Activated CD4-positive, alpha-beta T cell treated with anti-CD3 and anti-CD28 coated beads, Interleukin-2, amount 50 U/mL, for 48 hours (primary cell): Measurements from ENCODE around the gene PRPF31.
"Not testable (repeated sequence)": the region's sequence is repeated elsewhere in the genome, so short reads cannot be mapped to it uniquely, and the experiment has no call there.

Experiments
- DNase-seq, 2 experiments: peaks; one replicate each; pipeline ENCODE4 v3.0.0-alpha.2; 2020

The PRPF31 gene

DNA sequence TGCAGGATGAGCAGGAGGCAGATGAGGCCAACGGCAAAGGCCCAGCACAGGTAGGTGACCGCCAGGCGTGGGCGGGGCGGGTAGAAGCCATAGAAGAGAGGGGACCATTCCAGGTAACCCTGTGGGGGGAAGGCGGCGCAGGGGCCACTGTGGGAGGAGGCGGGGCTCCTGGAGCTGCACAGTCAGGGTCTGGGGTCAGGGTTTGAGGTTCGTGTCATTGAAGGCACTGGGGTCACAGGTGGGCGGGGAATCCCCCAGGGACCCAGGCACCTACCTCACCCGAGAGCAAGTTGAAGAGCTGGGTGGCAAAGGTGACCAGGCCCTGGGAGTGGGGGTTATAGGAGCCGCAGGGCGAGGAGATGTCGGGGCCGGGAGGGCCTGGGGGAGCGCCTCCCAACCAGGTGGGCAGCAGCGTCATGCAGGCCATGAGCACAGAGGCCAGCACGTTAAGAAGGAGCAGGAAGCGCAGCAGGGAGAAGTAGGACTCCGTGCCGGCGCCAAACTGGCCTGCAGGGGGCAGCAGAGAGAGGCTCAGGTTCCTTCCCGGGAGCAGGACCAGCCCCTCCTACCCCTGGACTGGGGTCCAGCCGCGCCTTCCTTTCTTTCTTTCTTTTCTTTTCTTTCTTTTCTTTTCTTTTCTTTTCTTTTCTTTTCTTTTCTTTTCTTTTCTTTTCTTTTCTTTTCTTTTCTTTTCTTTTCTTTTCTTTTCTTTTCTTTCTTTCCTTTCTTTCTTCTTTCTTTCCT lies 52.8 kb downstream of the PRPF31 start:
- DNase-seq = peak; percentile 98

DNA sequence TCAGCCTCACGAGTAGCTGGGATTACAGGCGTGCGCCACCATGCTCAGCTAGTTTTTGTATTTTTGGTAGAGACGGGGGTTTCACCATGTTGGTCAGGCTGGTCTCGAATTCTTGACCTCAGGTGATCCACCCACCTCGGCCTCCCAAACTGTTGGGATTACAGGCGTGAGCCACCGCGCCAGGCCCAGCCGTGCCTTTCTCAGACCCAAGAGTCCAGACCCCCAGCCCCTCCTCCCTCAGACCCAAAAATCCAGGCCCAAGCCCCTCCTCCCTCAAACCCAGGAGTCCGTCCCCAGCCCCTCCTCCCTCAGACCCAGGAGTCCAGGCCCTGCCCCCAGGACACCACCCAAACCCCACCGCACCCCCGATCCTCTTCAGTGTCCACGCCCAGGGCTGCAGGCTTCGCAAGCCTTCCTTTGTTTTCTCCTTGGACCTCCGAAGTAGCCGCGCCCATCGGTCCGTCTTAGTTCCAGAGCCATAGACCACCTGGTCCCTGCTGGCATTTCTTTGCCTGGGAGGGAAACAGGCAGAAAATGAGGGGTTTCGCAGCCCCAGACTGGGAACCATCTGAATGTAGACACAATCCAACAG lies 53.7 kb downstream of the PRPF31 start:
- DNase-seq = no peak

DNA sequence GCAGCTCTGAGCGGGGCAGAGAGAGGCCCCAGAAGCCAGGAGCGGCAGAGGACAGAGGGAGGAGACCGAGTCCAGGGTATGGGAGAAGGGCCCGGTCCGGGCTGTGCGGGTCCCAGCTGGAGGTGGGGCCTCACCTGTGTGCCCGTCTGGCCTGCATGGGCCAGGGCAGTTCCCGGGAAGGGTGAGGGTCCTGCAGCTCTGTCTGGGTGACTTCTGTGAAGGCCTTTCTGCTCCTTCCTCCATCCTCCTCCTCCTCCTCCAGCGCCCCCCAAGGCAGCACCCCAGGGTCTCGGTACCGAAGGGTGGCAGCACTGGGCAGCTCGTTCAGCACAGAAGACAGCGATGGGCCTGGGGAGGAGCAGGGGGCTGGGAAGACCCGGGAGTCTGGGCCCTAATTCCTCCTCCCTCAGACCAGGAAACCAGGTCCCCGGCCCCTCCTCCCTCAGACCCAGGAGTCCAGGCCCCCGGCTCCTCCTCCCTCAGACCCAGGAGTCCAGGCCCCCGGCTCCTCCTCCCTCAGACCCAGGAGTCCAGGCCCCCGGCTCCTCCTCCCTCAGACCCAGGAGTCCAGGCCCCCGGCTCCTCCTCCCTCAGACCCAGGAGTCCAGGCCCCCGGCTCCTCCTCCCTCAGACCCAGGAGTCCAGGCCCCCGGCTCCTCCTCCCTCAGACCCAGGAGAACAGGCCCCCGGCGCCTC lies 56.3 kb downstream of the PRPF31 start:
- not testable (repeated sequence) for DNase-seq

DNA sequence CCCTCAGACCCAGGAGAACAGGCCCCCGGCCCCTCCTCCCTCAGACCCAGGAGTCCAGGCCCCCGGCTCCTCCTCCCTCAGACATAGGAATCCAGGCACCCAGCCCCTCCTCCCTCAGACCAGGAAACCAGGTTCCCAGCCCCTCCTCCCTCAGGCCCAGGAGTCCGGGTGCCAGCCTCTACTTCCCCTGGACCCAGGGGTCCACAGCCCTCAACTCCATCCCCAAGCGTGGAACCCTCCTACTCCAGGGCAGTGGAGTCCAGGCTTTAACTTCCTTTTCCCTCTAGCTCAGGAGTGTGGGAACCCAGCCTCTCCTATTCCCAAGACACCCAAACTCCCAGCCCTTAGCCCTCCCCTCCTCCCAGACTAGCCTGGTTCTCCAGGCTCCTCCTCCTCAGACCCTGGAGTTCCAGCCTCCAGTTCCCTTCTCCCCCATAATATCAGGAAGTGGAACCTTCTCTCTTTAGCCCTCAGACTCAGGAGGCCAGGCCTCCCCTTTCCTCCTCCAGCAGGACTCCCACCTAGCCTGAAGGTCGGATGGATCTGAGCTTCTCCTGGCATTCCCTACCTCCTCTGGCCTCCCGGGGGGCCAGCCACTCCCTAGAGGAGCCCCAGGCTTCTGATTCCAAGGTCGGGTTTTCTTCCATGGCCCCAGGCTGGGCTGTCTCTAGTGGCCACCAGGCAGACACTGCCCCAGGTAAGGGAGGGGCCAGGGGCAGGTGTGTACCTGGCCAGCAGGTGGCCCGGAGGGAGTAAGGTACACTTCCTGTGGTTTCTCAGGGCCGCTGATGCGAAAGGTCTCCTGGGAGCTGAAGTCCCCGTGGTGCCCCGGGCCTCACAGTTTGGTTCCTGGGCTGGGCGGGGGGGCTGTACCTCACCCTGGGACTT lies 57.2 kb downstream of the PRPF31 start, which contains the start of gene TMC4:
Gene TMC4 (minus strand): TSS at position 690 of the 888 bp plus-strand sequence. CDS start 43 bp downstream, at position 647.
- peak in 1 of 2 experiments; percentile 24 for DNase-seq

DNA sequence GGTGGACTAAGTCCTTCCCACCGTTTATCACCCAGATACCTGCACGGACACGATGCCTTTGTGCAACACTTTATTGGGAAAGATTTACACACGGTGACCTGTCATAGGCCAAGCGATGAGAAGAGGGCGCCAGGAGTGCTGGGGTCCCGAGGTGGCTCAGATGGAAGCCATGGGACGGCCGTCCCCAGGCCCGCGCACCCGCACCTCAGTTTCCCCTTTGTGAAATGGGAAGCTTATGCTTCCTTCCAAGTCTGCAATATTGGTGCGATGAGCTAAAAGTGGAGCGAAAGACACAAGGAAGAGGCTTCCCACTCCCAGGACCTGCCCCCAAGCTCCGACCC lies 57.8 kb downstream of the PRPF31 start:
- DNase-seq = no peak

DNA sequence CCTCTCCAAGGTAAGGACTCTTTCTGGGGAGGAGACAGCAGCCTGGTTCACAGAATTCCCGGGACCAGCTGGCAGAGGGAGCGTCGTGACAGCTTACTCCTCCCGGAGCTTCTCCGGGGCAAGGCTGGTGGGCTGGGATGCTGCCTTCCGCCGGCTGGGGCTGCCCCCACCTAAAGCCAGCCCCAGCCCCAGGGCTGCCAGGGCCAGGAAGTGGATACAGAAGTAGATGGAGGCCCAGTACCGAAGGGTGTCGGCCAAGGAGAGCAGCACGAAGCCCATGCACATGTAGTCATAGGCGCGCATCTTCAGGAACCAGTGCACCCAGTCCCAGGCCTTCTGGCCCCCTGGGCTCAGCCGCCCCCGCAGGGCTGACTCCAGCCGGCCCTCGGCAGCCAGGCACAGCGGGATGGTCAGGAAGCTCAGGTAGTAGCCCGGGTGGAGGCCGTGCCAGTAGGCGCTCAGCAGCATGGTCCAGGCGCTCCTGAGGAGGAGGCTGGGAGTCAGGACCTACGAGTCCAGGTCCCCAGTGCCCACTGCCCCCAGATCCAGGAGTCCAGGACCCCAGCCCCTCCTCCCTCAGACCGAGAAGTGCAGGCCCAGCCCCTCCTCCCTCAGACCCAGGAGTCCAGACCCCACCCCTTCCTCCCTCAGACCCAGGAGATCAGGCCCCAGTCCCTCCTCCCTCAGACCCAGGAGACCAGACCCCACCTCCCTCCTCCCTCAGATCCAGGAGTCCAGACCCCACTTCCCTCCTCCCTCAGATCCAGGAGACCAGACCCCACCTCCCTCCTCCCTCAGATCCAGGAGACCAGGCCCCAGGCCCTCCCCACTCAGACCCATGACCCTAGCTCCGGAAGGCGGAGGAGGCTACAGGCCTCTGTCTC lies 58.6 kb downstream of the PRPF31 start:
- no peak for DNase-seq

DNA sequence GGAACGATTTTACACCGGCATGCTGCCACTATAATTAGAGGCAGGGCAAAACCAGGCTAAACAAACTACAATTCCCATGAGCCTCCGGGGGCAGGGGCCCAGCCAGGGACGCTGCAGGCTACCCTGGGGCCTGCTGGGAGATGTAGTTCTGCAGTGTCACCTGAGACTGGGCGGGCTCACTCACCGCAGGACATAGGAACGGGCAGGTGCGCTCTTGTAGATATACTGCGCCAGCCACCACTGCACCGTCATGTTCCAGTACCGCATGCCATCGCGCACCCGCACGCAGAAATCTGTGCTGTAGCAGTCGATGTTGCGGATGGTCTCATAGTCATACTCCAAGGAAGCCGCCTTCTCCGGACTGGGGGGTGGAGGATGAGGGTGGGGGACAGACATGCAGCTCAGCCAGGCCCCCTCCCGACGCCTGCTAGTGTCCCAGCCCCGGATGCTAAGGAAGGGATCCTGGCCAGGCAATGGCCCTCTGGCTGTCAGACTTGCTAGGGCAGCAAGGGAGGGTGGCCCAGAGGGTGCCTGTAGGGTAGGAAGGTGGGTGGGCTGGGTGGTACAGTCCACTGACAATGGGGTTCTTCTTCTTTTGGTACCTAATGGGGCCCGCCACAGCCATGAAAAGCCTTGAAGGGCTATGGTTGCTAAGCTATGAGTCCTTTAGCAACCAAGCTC lies 63.2 kb downstream of the PRPF31 start:
- DNase-seq = no peak

DNA sequence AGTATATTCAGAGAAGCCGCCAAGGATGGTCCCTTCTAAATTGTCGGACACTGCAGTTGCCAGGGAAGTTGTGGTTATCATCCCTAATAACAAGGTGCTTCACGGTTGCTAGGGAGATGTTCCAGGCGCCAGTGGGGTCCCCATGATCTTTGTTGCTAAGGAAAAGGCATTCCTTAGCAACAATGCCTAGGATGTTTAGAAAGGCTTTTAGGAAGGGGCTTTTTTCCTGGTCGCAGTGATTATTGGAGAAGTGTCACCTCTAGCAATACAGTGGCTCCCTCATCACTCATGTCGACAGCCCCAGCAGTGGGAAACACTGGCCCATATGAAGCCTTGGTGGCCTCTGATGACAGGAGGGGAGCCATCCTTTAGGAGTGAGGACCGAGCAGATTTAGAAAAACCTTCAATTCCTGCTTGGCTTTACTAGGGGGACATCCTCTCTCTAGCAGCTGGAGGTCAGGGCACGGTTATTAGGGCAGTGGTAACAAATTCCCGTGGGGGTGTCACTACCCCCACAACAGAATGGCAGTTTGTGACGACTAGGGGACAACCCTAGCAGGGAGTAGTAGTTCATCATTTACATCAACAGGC lies 63.8 kb downstream of the PRPF31 start:
- DNase-seq = no peak

DNA sequence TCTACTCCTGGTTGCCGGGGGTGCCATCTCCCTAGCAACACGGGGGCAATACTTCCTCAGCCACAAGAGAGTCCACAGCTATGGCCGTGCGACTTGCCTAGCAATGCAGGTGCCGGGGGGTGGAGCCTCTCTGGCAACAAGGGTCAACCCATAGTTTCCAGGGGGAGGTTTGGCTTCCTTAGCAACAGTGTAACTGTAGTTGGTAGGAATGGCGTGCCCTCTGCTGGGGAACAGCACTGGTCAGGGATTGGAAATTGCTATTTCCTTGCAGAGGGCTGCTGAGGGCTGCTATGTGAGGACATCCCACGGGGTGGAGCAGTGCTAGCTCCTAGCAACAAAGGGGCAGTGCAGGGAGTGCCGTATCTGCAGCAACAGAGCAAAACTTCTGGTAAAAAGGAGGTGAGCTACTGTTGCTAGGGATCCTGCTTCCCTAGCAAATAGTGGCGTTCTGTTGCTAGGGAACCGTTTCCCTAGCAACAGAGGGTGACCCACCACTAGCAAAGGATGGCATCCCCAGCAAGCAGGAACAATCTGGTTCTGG lies 64.4 kb downstream of the PRPF31 start:
- no peak for DNase-seq

DNA sequence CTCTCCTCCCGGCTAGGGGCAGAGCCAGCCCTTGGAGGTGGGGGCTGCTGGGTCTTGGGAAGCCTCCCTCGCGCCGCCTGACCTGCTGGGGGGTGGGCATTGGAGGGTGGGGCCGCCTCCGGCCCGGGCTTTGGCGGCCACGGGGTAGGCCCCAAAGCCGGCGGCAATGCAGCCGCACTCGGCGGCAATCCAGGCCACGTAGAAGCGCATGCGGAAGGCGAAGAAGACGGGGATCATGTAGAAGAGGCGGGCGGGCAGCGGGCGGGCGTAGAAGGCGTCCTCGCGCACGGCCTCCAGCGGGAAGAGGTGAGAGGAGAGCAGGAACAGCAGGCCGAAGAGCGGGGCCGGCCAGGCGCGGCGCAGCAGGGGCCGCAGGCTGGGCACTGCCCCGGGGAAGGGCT lies 65.1 kb downstream of the PRPF31 start:
- DNase-seq = no peak
